K562 (cell line): ENCODE measurements around the gene TCEA3. TPM values are rescaled to one million over a fixed set of nuclear protein-coding genes. Genes with fewer than 3 reads are reported as not detected.

Source experiments
- CBX2 ChIP-seq: fragments of 200-600 bp; sonication (generic); IDR thresholded peaks from one replicate; pipeline ENCODE4 v1.6.1; 2012; ENCODE audit warnings: mild to moderate bottlenecking, low read length, inconsistent platforms; ENCODE audit not compliant: insufficient read depth, poor library complexity, severe bottlenecking
- GABPB1 ChIP-seq: sonication (generic); formaldehyde crosslinking; IDR thresholded peaks from 2 replicates; pipeline ENCODE4 v1.8.0; 2022; ENCODE audit warnings: mild to moderate bottlenecking, missing genetic modification reagents
- MNT ChIP-seq, 2 experiments: fragments of 450-650 bp; conservative IDR thresholded peaks; 2 replicates each; pipeline ENCODE4 v1.6.1; 2017; ENCODE audit warnings: mild to moderate bottlenecking in 2 of 2, moderate library complexity in 2 of 2
- MYC ChIP-seq, 2 experiments: fragments of 250-450 bp in 1 of 2; sonication (Bioruptor Pico) in 1 of 2; IDR thresholded peaks; 2 replicates each; pipeline versions ENCODE4 v1.5.1 to v1.6.1; 2012 to 2021; ENCODE audit warnings: low read depth in 2 of 2, borderline replicate concordance in 1 of 2, improper control_type of control experiment in 1 of 2, low read length in 1 of 2, mild to moderate bottlenecking in 1 of 2, moderate library complexity in 1 of 2
- NR3C1 ChIP-seq: sonication (generic); formaldehyde crosslinking; IDR thresholded peaks from 2 replicates; pipeline ENCODE4 v1.8.1; 2022; ENCODE audit warnings: missing genetic modification reagents
- PKNOX1 ChIP-seq: fragments of 450-650 bp; IDR thresholded peaks from 2 replicates; pipeline ENCODE4 v1.6.1; 2016
- SIN3B ChIP-seq: fragments of 450-650 bp; IDR thresholded peaks from 2 replicates; pipeline ENCODE4 v1.6.1; 2017; ENCODE audit warnings: low read depth, mild to moderate bottlenecking, moderate library complexity
- SLC30A9 ChIP-seq: fragments of 250-450 bp; sonication (Bioruptor Pico); IDR thresholded peaks from 2 replicates; pipeline ENCODE4 v1.8.0; 2022; ENCODE audit warnings: mild to moderate bottlenecking, moderate library complexity
- UBTF ChIP-seq, 2 experiments: IDR thresholded peaks; 2 replicates each; pipeline ENCODE4 v1.6.1; 2012; ENCODE audit warnings: improper control_type of control experiment in 2 of 2, low read depth in 2 of 2, low read length in 2 of 2, borderline replicate concordance in 1 of 2
- ZNF174 ChIP-seq: fragments of 250-450 bp; sonication (Bioruptor Pico); IDR thresholded peaks from 2 replicates; pipeline ENCODE4 v1.4.0; 2020; ENCODE audit warnings: mild to moderate bottlenecking
- ZNF175 ChIP-seq: fragments of 200-800 bp; sonication (Bioruptor generic); IDR thresholded peaks from 2 replicates; pipeline ENCODE4 v1.6.1; 2016; ENCODE audit warnings: low read depth, mild to moderate bottlenecking, missing genetic modification characterization, missing compliant biosample characterization
- ZNF197 ChIP-seq: fragments of 200-800 bp; sonication (Bioruptor generic); IDR thresholded peaks from 2 replicates; pipeline ENCODE4 v1.6.1; 2016; ENCODE audit warnings: low read depth, missing genetic modification characterization, missing compliant biosample characterization
- ZNF639 ChIP-seq, 2 experiments: fragments of 200-800 bp in 1 of 2; sonication (Bioruptor generic) in 1 of 2; sonication (generic) in 1 of 2; formaldehyde crosslinking in 1 of 2; IDR thresholded peaks in 1 of 2; conservative IDR thresholded peaks in 1 of 2; 2 replicates each; pipeline versions ENCODE4 v1.5.0 to v1.6.1; 2016 to 2020; ENCODE audit warnings: missing compliant biosample characterization in 1 of 2, missing genetic modification characterization in 1 of 2, missing genetic modification reagents in 1 of 2
- ZNF699 ChIP-seq: fragments of 250-450 bp; sonication (Bioruptor Pico); IDR thresholded peaks from 2 replicates; pipeline ENCODE4 v1.8.0; 2021; ENCODE audit warnings: mild to moderate bottlenecking, moderate library complexity; ENCODE audit not compliant: insufficient replicate concordance
- ZNF717 ChIP-seq: fragments of 250-450 bp; sonication (Bioruptor Pico); IDR thresholded peaks from 2 replicates; pipeline ENCODE4 v1.5.0; 2021
- ZNF785 ChIP-seq: fragments of 250-450 bp; sonication (Bioruptor Pico); IDR thresholded peaks from 2 replicates; pipeline ENCODE4 v1.4.0; 2020; ENCODE audit warnings: mild to moderate bottlenecking
- polyA plus RNA-seq, 8 experiments: library from polyadenylated mRNA; depleted of rRNA in 4 of 8; stranded (reverse) in 5 of 8; unstranded in 3 of 8; fragments of >200 nt; fragmentation: Nextera tagmentation in 2 of 8; fragmentation: Illumina TruSeq in 1 of 8; extraction: Ambion mirVana in 2 of 8; extraction: Trizol in 1 of 8; gene quantifications; 2 replicates each; pipeline versions ENCODE4 v1.2.1 to v1.2.3, GENCODE V29; 2011 to 2014; ENCODE audit warnings: inconsistent platforms in 1 of 8, missing spikeins in 1 of 8
- total RNA-seq, 7 experiments: library from RNA; depleted of rRNA in 6 of 7; stranded (reverse); fragments of >200 nt in 6 of 7; fragmentation: Illumina TruSeq in 2 of 7; extraction: Trizol in 2 of 7; gene quantifications; 2 replicates each; pipeline versions ENCODE4 v1.2.1 to v1.2.3, GENCODE V29; 2011 to 2021; ENCODE audit warnings: low replicate concordance in 1 of 7

The TCEA3 gene
- total and polyA plus RNA-seq, 9 of the 15 experiments (the other 6 are each of a cell fraction or from before 2014, with no cell fraction given), result 0.03 to 0.55 (median 0.36) TPM

- 0 out of 4 replicates have a peak, but pooled peaks of 1 of the 2 experiments have one; percentile 10 for TF ChIP-seq UBTF (IDR thresholded peaks at IDR 0.05; ENCODE audit: borderline replicate concordance in 1 of 2, low read depth in 2 of 2, low read length in 2 of 2)
- peak; percentile 84 for TF ChIP-seq MYC (IDR thresholded peaks at IDR 0.05; ENCODE audit: low read depth, low read length)
- no peak for TF ChIP-seq MYC (CRISPR knock-in tag; IDR thresholded peaks at IDR 0.05; ENCODE audit: borderline replicate concordance, low read depth)
- TF ChIP-seq SIN3B, result no peak
- no peak for TF ChIP-seq PKNOX1
- no peak for TF ChIP-seq ZNF174 (CRISPR knock-in tag)
- TF ChIP-seq CBX2, result no peak
- TF ChIP-seq ZNF197, result peak; percentile 48; the same call in 1 of the 2 replicates
- TF ChIP-seq MNT (conservative IDR thresholded peaks at IDR 0.05), result peak; percentile 45 to 57; a peak in 3 of 4 replicates
- no peak for TF ChIP-seq SLC30A9
- no peak for TF ChIP-seq ZNF175 (CRISPR knock-in tag)
- TF ChIP-seq ZNF717 (CRISPR knock-in tag), result no peak
- TF ChIP-seq ZNF785, result no peak
- peak in 1 of 2 experiments; percentile 47; a peak in 1 of 4 replicates for TF ChIP-seq ZNF639 (CRISPR knock-in tag; conservative IDR thresholded peaks at IDR 0.05 in 1 of 2, IDR thresholded peaks at IDR 0.05 in 1 of 2)
- TF ChIP-seq NR3C1, result no peak
- no peak for TF ChIP-seq ZNF699
- TF ChIP-seq GABPB1 (CRISPR knock-in tag), result 0 out of 2 replicates have a peak, but pooled peaks have one; percentile 43
Observed at GRCh38 chr1:23403735-23404486, 20.6 kb downstream of the TCEA3 start (continued).
